HCT116 (cell line): ENCODE data around the gene FNBP1L. TPM values are rescaled to one million over a fixed set of nuclear protein-coding genes. Genes with fewer than 3 reads are reported as not detected.

Source experiments
- ATAC-seq: fragments of 200-7000 bp; cut with Tn5 transposase; 2 replicates; pipeline ENCODE4 v1.9.1; 2020; ENCODE audit warnings: mild to moderate bottlenecking, moderate library complexity
- BruUV-seq: library from RNA; stranded (reverse); fragments of 400-500 nt; replicated peaks from 2 replicates; lab custom pipeline; 2021; lab: Mats Ljungman, UMichigan
- CTCF ChIA-PET: fragments of 300-600 bp; sonication (Branson Sonifier 250); formaldehyde crosslinking; loops from one replicate; lab custom pipeline; 2021; ENCODE audit warnings: antibody characterized with exemption; lab: Charles Lee
- POLR2A ChIA-PET: fragments of 300-600, 350-600 bp; sonication (Branson Sonifier 250); formaldehyde crosslinking; loops from one replicate; lab custom pipeline; 2021; ENCODE audit warnings: antibody characterized with exemption; lab: Charles Lee
- RAD21 ChIA-PET, 2 experiments: fragments of 300-600 bp; sonication (Branson Sonifier 250); formaldehyde crosslinking; loops; one replicate each; lab custom pipeline; 2023; ENCODE audit warnings: low total read pairs in 2 of 2; ENCODE audit not compliant: uncharacterized antibody in 2 of 2, unreplicated experiment in 2 of 2, low non-redundant PET in 1 of 2; lab: Charles Lee
- DNase-seq: peaks from one replicate; pipeline ENCODE4 v3.0.0-alpha.2; 2010; ENCODE audit warnings: low read depth, low spot score
- H2AFZ ChIP-seq: fragments of 200-600 bp; shearing (Covaris generic), sonication (generic); 2 replicates; pipeline ENCODE4 v1.6.1; 2017; ENCODE audit warnings: low read depth, mixed run types, mixed read lengths, antibody characterized with exemption, low read length; ENCODE audit not compliant: poor library complexity, severe bottlenecking
- H3K27ac ChIP-seq: 2 replicates; pipeline ENCODE4 v1.5.1; 2012; ENCODE audit warnings: low read depth, low read length
- H3K27me3 ChIP-seq: fragments of 200-600 bp; sonication (generic); 2 replicates; pipeline ENCODE4 v1.6.1; 2016; ENCODE audit warnings: mixed run types, low read length, mixed read lengths; ENCODE audit not compliant: insufficient read depth
- H3K36me3 ChIP-seq, 2 experiments: fragments of 200-500 bp in 1 of 2; fragments of 200-600 bp in 1 of 2; sonication (Bioruptor generic) in 1 of 2; sonication (generic) in 1 of 2; 2 replicates each; pipeline versions ENCODE4 v1.5.1 to v1.6.1; 2014 to 2016; ENCODE audit warnings: low read length in 2 of 2, inconsistent platforms in 1 of 2, mixed read lengths in 1 of 2, mixed run types in 1 of 2; ENCODE audit not compliant: insufficient read depth in 2 of 2, control insufficient read depth in 1 of 2
- H3K4me1 ChIP-seq, 2 experiments: fragments of 200-600 bp in 1 of 2; sonication (generic) in 1 of 2; 2 replicates each; pipeline versions ENCODE4 v1.5.1 to v1.6.1; 2012 to 2017; ENCODE audit warnings: low read length in 2 of 2, inconsistent platforms in 1 of 2, mild to moderate bottlenecking in 1 of 2, mixed read lengths in 1 of 2, mixed run types in 1 of 2, moderate library complexity in 1 of 2; ENCODE audit not compliant: insufficient read depth in 2 of 2, control insufficient read depth in 1 of 2
- H3K4me2 ChIP-seq: fragments of 200-600 bp; sonication (generic); 2 replicates; pipeline ENCODE4 v1.6.1; 2017; ENCODE audit warnings: mixed run types, low read length, mixed read lengths
- H3K4me3 ChIP-seq, 2 experiments: fragments of 200-600 bp in 1 of 2; sonication (generic) in 1 of 2; replicated peaks in 1 of 2; 2 replicates each; pipeline ENCODE4 v1.5.1; 2011 to 2016; ENCODE audit warnings: low read length in 2 of 2, control low read depth in 1 of 2, low read depth in 1 of 2, mild to moderate bottlenecking in 1 of 2, mixed read lengths in 1 of 2, mixed run types in 1 of 2
- H3K79me2 ChIP-seq: fragments of 200-600 bp; sonication (generic); 2 replicates; pipeline ENCODE4 v1.6.1; 2017; ENCODE audit warnings: mild to moderate bottlenecking, mixed run types, low read length, moderate library complexity, mixed read lengths; ENCODE audit not compliant: insufficient read depth
- H3K9ac ChIP-seq: fragments of 200-600 bp; sonication (generic); 2 replicates; pipeline ENCODE4 v1.6.1; 2016; ENCODE audit warnings: low read length, mixed read lengths
- H3K9me2 ChIP-seq: fragments of 200-600 bp; sonication (generic), shearing (Covaris generic); 2 replicates; pipeline ENCODE4 v1.6.1; 2017; ENCODE audit warnings: mixed run types, mild to moderate bottlenecking, moderate library complexity; ENCODE audit not compliant: insufficient read depth
- H3K9me3 ChIP-seq, 2 experiments: fragments of 200-500 bp in 1 of 2; fragments of 200-600 bp in 1 of 2; sonication (Bioruptor generic) in 1 of 2; sonication (generic) in 1 of 2; 2 replicates each; pipeline ENCODE4 v1.6.1; 2014 to 2017; ENCODE audit warnings: low read length in 2 of 2, mixed read lengths in 2 of 2, inconsistent platforms in 1 of 2, low read depth in 1 of 2, mild to moderate bottlenecking in 1 of 2, mixed run types in 1 of 2, moderate library complexity in 1 of 2; ENCODE audit not compliant: control insufficient read depth in 1 of 2, insufficient read depth in 1 of 2
- H4K20me1 ChIP-seq: fragments of 200-600 bp; sonication (generic), shearing (Covaris generic); 2 replicates; pipeline ENCODE4 v1.6.1; 2017; ENCODE audit warnings: mixed run types, mild to moderate bottlenecking, moderate library complexity; ENCODE audit not compliant: insufficient read depth
- ATF3 ChIP-seq: IDR thresholded peaks from 2 replicates; pipeline ENCODE4 v1.6.1; 2012
- CBX3 ChIP-seq: IDR thresholded peaks from 2 replicates; pipeline ENCODE4 v1.6.1; 2012; ENCODE audit warnings: low read depth
- ELF1 ChIP-seq: IDR thresholded peaks from 2 replicates; pipeline ENCODE4 v1.6.1; 2012; ENCODE audit warnings: low read depth, borderline replicate concordance
- EZH2 ChIP-seq: fragments of 200-600 bp; sonication (generic); IDR thresholded peaks from 2 replicates; pipeline ENCODE4 v1.6.1; 2017; ENCODE audit warnings: antibody characterized with exemption, mixed run types
- EZH2phosphoT487 ChIP-seq: fragments of 200-600 bp; IDR thresholded peaks from 2 replicates; pipeline ENCODE4 v1.6.1; 2018; ENCODE audit warnings: antibody characterized with exemption, borderline replicate concordance
- SP1 ChIP-seq: IDR thresholded peaks from 2 replicates; pipeline ENCODE4 v1.6.1; 2012; ENCODE audit warnings: low read depth
- SRF ChIP-seq: IDR thresholded peaks from 2 replicates; pipeline ENCODE4 v1.6.1; 2012; ENCODE audit warnings: low read depth
- TCF7L2 ChIP-seq: IDR thresholded peaks from 2 replicates; pipeline ENCODE4 v1.7.0; 2011; ENCODE audit warnings: borderline replicate concordance, inconsistent platforms; ENCODE audit not compliant: insufficient read depth, insufficient read length; ENCODE audit errors: extremely low read depth
- YY1 ChIP-seq: IDR thresholded peaks from 2 replicates; pipeline ENCODE4 v1.6.1; 2011; ENCODE audit warnings: low read length, low read depth, moderate library complexity, mild to moderate bottlenecking; ENCODE audit not compliant: insufficient replicate concordance; ENCODE audit errors: extremely low read depth
- ZNF274 ChIP-seq: fragments of 200-500 bp; sonication (Bioruptor generic); IDR thresholded peaks from 2 replicates; pipeline ENCODE4 v1.6.1; 2014; ENCODE audit warnings: mild to moderate bottlenecking, low read depth, low read length, inconsistent platforms
- intact Hi-C: fragments of 100-400 bp; cut with micrococcal nuclease; formaldehyde crosslinking; loops from 2 replicates; pipeline ENCODE4 v1.10.0; 2022
- total RNA-seq: library from RNA; stranded (reverse); gene quantifications from one replicate; pipeline ENCODE4 v1.2.1, GENCODE V29; 2021; ENCODE audit not compliant: unreplicated experiment
- TF ChIP-seq, protein P1 (sequence below): IDR thresholded peaks from 2 replicates; pipeline ENCODE4 v1.6.1; 2012; ENCODE audit warnings: low read depth

The FNBP1L gene
- total RNA-seq, 1 experiment from 2014 or later = 26.1 TPM

DNA sequence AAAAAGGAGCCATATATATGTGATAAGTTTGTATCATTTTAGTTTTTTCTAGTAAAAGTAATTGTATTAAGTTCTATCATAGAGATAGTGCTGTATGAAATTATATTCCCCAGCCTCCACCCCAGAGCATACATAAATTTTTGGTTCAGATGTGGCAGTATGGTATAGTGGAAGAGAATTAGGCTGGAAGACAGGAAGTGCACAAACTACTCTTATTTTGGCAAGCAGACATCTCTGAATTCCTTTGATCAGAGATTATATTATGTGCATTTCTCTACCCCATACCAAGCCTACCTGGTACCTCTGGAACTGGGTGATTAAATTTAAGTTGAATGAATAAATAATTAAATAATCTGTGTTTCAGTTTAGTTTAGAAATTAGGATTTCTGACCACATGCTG lies 55.9 kb downstream of the FNBP1L start:
- Histone ChIP-seq H3K9me2 (no peaks in the 10 kb centered on the region), H3K9ac (no peak overlapping the region)
- CTCF ChIA-PET = no interaction called here
- no TSS peak for BruUV-seq
- no peak for TF ChIP-seq EZH2
- no peak for TF ChIP-seq ATF3
- TF ChIP-seq YY1 = no peak
- no peak for TF ChIP-seq SP1
- no peak for TF ChIP-seq ZNF274
- TF ChIP-seq SRF = no peak
- TF ChIP-seq, all 23 proteins: peak for 0
- Histone ChIP-seq H3K79me2 (peaks cover 3% of the 10 kb centered on the region), H3K4me2 (no peak overlapping the region), H4K20me1 (peaks cover 4% of the 10 kb centered on the region; the same call in 1 of the 2 replicates), H2AFZ (no peak overlapping the region), H3K27me3 (no peaks in the 10 kb centered on the region), H3K36me3 (no peaks in the 10 kb centered on the region), H3K4me3 (no peak overlapping the region), H3K27ac (no peak overlapping the region), H3K9me3 (no peaks in the 10 kb centered on the region), H3K4me1 (no peaks in the 10 kb centered on the region)
- RAD21 ChIA-PET = no interaction called here
- intact Hi-C loops = no loop called here
- ATAC-seq = no peak
- POLR2A ChIA-PET = no interaction called here
- no peak for DNase-seq

GRCh38 chr1:93504247-93505033 lies 56.5 kb downstream of the FNBP1L start:
- RAD21 ChIA-PET = interaction anchor here in 1 of 2 experiments (0.7 kb wide), 1 partner anchor 70 kb away, joined by 5 read pairs; no protein-coding TSS in a partner anchor
- intact Hi-C loops = no loop called here
- Histone ChIP-seq H3K4me3 (no peak overlapping the region), H3K27me3 (no peaks in the 10 kb centered on the region), H3K9me3 (no peaks in the 10 kb centered on the region), H2AFZ (no peak overlapping the region), H3K4me1 (no peaks in the 10 kb centered on the region), H3K79me2 (peaks cover 3% of the 10 kb centered on the region; the same call in 1 of the 2 replicates), H3K9ac (no peak overlapping the region)
- BruUV-seq = no TSS peak
- CTCF ChIA-PET = no interaction called here
- DNase-seq = no peak
- POLR2A ChIA-PET = no interaction called here
- TF ChIP-seq CBX3 = no peak
- no peak for TF ChIP-seq EZH2phosphoT487
- no peak for TF ChIP-seq TCF7L2
- no peak for TF ChIP-seq ELF1
- no peak for TF ChIP-seq SP1
- no peak for TF ChIP-seq ATF3
- TF ChIP-seq, protein P1, sequence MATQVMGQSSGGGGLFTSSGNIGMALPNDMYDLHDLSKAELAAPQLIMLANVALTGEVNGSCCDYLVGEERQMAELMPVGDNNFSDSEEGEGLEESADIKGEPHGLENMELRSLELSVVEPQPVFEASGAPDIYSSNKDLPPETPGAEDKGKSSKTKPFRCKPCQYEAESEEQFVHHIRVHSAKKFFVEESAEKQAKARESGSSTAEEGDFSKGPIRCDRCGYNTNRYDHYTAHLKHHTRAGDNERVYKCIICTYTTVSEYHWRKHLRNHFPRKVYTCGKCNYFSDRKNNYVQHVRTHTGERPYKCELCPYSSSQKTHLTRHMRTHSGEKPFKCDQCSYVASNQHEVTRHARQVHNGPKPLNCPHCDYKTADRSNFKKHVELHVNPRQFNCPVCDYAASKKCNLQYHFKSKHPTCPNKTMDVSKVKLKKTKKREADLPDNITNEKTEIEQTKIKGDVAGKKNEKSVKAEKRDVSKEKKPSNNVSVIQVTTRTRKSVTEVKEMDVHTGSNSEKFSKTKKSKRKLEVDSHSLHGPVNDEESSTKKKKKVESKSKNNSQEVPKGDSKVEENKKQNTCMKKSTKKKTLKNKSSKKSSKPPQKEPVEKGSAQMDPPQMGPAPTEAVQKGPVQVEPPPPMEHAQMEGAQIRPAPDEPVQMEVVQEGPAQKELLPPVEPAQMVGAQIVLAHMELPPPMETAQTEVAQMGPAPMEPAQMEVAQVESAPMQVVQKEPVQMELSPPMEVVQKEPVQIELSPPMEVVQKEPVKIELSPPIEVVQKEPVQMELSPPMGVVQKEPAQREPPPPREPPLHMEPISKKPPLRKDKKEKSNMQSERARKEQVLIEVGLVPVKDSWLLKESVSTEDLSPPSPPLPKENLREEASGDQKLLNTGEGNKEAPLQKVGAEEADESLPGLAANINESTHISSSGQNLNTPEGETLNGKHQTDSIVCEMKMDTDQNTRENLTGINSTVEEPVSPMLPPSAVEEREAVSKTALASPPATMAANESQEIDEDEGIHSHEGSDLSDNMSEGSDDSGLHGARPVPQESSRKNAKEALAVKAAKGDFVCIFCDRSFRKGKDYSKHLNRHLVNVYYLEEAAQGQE = no peak
- TF ChIP-seq, all 23 proteins: peak for 0
- H3K27ac ChIP-seq = no peak overlapping the region
- H3K4me2 ChIP-seq = no peak overlapping the region
- no peak for ATAC-seq
- H4K20me1 ChIP-seq = peaks cover 4% of the 10 kb centered on the region; the same call in 1 of the 2 replicates
- no peaks in the 10 kb centered on the region for H3K9me2 ChIP-seq
- no peaks in the 10 kb centered on the region for H3K36me3 ChIP-seq
